Measurements from ENCODE around the gene MROH2A.

The MROH2A gene

GRCh38 chr2:233820774-233821105 is 42.6 kb downstream of the MROH2A start:
- DNase-seq (ENCODE audit: low read depth) = no peak
- TF ChIP-seq, protein P1, sequence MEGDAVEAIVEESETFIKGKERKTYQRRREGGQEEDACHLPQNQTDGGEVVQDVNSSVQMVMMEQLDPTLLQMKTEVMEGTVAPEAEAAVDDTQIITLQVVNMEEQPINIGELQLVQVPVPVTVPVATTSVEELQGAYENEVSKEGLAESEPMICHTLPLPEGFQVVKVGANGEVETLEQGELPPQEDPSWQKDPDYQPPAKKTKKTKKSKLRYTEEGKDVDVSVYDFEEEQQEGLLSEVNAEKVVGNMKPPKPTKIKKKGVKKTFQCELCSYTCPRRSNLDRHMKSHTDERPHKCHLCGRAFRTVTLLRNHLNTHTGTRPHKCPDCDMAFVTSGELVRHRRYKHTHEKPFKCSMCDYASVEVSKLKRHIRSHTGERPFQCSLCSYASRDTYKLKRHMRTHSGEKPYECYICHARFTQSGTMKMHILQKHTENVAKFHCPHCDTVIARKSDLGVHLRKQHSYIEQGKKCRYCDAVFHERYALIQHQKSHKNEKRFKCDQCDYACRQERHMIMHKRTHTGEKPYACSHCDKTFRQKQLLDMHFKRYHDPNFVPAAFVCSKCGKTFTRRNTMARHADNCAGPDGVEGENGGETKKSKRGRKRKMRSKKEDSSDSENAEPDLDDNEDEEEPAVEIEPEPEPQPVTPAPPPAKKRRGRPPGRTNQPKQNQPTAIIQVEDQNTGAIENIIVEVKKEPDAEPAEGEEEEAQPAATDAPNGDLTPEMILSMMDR (conservative IDR thresholded peaks at IDR 0.05; ENCODE audit: low read depth, low read length) = no peak
- H3K4me3 ChIP-seq (ENCODE audit: low read depth, low read length) = no peak overlapping the region

- TF ChIP-seq, protein P1 (conservative IDR thresholded peaks at IDR 0.05; ENCODE audit: low read depth, low read length) = no peak
- no peak overlapping the region for H3K4me3 ChIP-seq (ENCODE audit: low read depth, low read length)
- no peak for DNase-seq (ENCODE audit: low read depth)
Observed at GRCh38 chr2:233821196-233821595, 43.1 kb downstream of the MROH2A start.

DNA sequence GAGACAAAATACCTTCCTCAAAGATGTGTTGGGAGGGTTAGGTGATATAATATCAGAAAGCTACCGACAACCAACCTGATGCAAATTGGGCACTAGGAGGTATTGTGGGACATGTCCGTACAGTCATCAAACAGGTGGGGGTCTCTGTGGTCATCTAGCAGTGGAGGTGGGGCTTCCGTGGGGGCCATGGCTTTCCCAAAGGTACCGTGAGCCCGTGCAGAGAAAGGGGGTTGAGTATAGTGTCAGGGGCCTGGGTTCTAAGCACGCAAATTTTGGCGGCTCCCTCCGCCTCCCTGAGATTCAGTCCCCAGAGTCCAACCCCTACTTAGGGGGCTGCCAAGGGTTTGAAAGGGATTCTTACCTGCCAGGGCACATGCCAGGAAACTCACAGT is 43.6 kb downstream of the MROH2A start:
- DNase-seq (ENCODE audit: low read depth) = no peak
- TF ChIP-seq, protein P1 (conservative IDR thresholded peaks at IDR 0.05; ENCODE audit: low read depth, low read length) = no peak
- H3K4me3 ChIP-seq (ENCODE audit: low read depth, low read length) = no peak overlapping the region

DNA sequence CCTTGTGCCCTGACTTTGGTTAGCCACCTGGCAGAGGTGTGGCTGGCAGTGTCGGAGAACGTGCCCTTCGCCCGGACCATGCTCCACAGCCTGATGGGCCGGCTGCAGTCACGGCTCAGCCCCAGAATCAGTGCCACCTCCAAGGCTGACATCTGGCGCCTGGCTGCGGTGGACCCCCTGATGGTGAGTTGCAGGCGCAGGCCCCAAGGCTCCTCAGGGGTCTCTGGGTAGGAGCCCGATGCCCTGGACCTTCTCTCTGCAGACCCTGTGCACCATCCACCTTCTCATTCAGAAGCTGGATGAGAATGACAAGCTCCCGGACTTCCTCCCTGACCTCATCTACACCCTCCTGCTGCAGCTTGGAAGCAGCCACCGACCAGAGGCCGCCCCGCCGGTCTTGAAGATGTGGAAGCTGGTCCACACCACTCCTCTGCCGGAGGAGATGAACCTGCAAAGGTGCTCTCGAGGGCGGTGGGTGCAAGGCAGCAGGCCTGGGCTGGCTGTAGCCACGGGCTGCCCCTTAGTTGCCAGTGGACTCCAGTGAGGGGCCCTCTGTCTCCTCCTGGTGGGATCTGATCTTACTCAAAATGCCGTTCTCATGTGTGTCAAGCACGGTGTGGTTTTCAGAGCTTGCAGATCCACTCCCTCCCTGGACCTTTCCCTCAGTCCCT is 44.1 kb downstream of the MROH2A start:
- no peak for DNase-seq (ENCODE audit: low read depth)
- TF ChIP-seq, protein P1 (conservative IDR thresholded peaks at IDR 0.05; ENCODE audit: low read depth, low read length) = no peak
- H3K4me3 ChIP-seq (ENCODE audit: low read depth, low read length) = no peak overlapping the region

GRCh38 chr2:233822781-233823730 is 44.9 kb downstream of the MROH2A start:
- TF ChIP-seq, protein P1 (conservative IDR thresholded peaks at IDR 0.05; ENCODE audit: low read depth, low read length) = no peak
- DNase-seq (ENCODE audit: low read depth) = no peak
- H3K4me3 ChIP-seq (ENCODE audit: low read depth, low read length) = no peak overlapping the region

DNA sequence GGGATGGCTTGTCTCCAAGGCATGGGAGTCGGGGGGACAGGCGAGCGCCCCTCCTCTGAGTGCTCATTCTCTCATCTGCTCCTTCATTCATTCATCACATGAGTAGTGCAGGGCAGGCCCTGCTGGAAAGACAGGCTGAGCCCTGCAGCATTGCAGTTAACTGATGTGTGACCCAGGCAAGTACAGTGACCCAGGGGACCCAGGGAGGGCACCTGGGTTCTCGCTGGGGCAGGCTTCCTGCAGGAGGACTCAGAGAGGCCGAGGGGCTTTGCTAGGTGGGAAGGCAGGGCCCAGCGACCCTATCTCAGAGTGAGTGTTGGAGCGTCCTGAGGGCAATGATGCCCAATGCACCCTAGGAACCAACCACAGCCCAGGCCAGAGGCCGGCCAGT is 45.6 kb downstream of the MROH2A start:
- no peak for DNase-seq (ENCODE audit: low read depth)
- H3K4me3 ChIP-seq (ENCODE audit: low read depth, low read length) = no peak overlapping the region
- TF ChIP-seq, protein P1 (conservative IDR thresholded peaks at IDR 0.05; ENCODE audit: low read depth, low read length) = no peak

Data from choroid plexus epithelial cell (primary cell).